HEK293 (cell line): Measurements from ENCODE around the gene MRPL43.
A peak's percentile ranks its signal among the peaks of the same experiment; 100 is the strongest.

ENCODE experiments used
- EGR2 ChIP-seq: fragments of 450-650 bp; formaldehyde crosslinking; IDR thresholded peaks from 2 replicates; pipeline ENCODE4 v1.5.1; 2016; ENCODE audit warnings: low read depth, missing biosample characterization, missing genetic modification characterization
- FEZF1 ChIP-seq: fragments of 450-650 bp; formaldehyde crosslinking; IDR thresholded peaks from 2 replicates; pipeline ENCODE4 v1.5.1; 2016; ENCODE audit warnings: missing biosample characterization, missing genetic modification characterization
- GLIS1 ChIP-seq: fragments of 450-650 bp; formaldehyde crosslinking; IDR thresholded peaks from 2 replicates; pipeline ENCODE4 v1.5.1; 2016; ENCODE audit warnings: missing biosample characterization, missing genetic modification characterization
- HOXC10 ChIP-seq: sonication (generic); formaldehyde crosslinking; IDR thresholded peaks from 2 replicates; pipeline ENCODE4 v1.8.1; 2023; ENCODE audit warnings: mild to moderate bottlenecking, missing genetic modification reagents
- KLF10 ChIP-seq: fragments of 450-650 bp; IDR thresholded peaks from 2 replicates; pipeline ENCODE4 v1.5.1; 2018; ENCODE audit warnings: missing biosample characterization, mild to moderate bottlenecking, missing genetic modification characterization
- KLF8 ChIP-seq: fragments of 450-650 bp; formaldehyde crosslinking; IDR thresholded peaks from 2 replicates; pipeline ENCODE4 v1.5.1; 2016; ENCODE audit warnings: missing biosample characterization, missing genetic modification characterization
- RBAK ChIP-seq: fragments of 450-650 bp; formaldehyde crosslinking; IDR thresholded peaks from 2 replicates; pipeline ENCODE4 v1.5.1; 2016; ENCODE audit warnings: missing biosample characterization, missing genetic modification characterization
- REPIN1 ChIP-seq: fragments of 450-650 bp; formaldehyde crosslinking; IDR thresholded peaks from 2 replicates; pipeline ENCODE4 v1.5.1; 2017; ENCODE audit warnings: missing biosample characterization, missing genetic modification characterization, low read depth
- TRIM28 ChIP-seq: IDR thresholded peaks from 2 replicates; pipeline ENCODE4 v1.6.1; 2011; ENCODE audit warnings: low read length, control low read depth, borderline replicate concordance
- ZBTB48 ChIP-seq: fragments of 450-650 bp; formaldehyde crosslinking; IDR thresholded peaks from 2 replicates; pipeline ENCODE4 v1.5.1; 2016; ENCODE audit warnings: missing biosample characterization, missing genetic modification characterization
- ZNF132 ChIP-seq: fragments of 450-650 bp; formaldehyde crosslinking; IDR thresholded peaks from 2 replicates; pipeline ENCODE4 v1.5.1; 2017; ENCODE audit warnings: missing biosample characterization, missing genetic modification characterization, borderline replicate concordance
- ZNF133 ChIP-seq: fragments of 450-650 bp; formaldehyde crosslinking; IDR thresholded peaks from 2 replicates; pipeline ENCODE4 v1.5.1; 2016; ENCODE audit warnings: missing biosample characterization, missing genetic modification characterization
- ZNF138 ChIP-seq: fragments of 450-650 bp; formaldehyde crosslinking; IDR thresholded peaks from 2 replicates; pipeline ENCODE4 v1.5.1; 2016; ENCODE audit warnings: missing biosample characterization, missing genetic modification characterization, borderline replicate concordance
- ZNF2 ChIP-seq: fragments of 450-650 bp; formaldehyde crosslinking; IDR thresholded peaks from 2 replicates; pipeline ENCODE4 v1.5.1; 2016; ENCODE audit warnings: missing biosample characterization, missing genetic modification characterization
- ZNF239 ChIP-seq: fragments of 450-650 bp; formaldehyde crosslinking; IDR thresholded peaks from 2 replicates; pipeline ENCODE4 v1.5.1; 2016; ENCODE audit warnings: missing biosample characterization, missing genetic modification characterization
- ZNF248 ChIP-seq: fragments of 450-650 bp; formaldehyde crosslinking; IDR thresholded peaks from 2 replicates; pipeline ENCODE4 v1.5.1; 2017; ENCODE audit warnings: missing biosample characterization, missing genetic modification characterization
- ZNF302 ChIP-seq: fragments of 450-650 bp; formaldehyde crosslinking; IDR thresholded peaks from 2 replicates; pipeline ENCODE4 v1.5.1; 2016; ENCODE audit warnings: missing biosample characterization, missing genetic modification characterization, low read depth
- ZNF555 ChIP-seq: fragments of 450-650 bp; formaldehyde crosslinking; conservative IDR thresholded peaks from 2 replicates; pipeline ENCODE4 v1.5.1; 2017; ENCODE audit warnings: missing biosample characterization, mild to moderate bottlenecking, missing genetic modification characterization, inconsistent platforms
- ZNF558 ChIP-seq: fragments of 450-650 bp; formaldehyde crosslinking; IDR thresholded peaks from 2 replicates; pipeline ENCODE4 v1.5.1; 2016; ENCODE audit warnings: missing biosample characterization, missing genetic modification characterization
- ZNF585B ChIP-seq: fragments of 450-650 bp; formaldehyde crosslinking; IDR thresholded peaks from 2 replicates; pipeline ENCODE4 v1.5.1; 2016; ENCODE audit warnings: missing biosample characterization, missing genetic modification characterization
- ZNF610 ChIP-seq: fragments of 450-650 bp; formaldehyde crosslinking; IDR thresholded peaks from 2 replicates; pipeline ENCODE4 v1.5.1; 2016; ENCODE audit warnings: missing biosample characterization, missing genetic modification characterization, borderline replicate concordance
- ZNF626 ChIP-seq: fragments of 450-650 bp; sonication (Bioruptor Pico); formaldehyde crosslinking; IDR thresholded peaks from 2 replicates; pipeline ENCODE4 v1.5.1; 2018; ENCODE audit warnings: missing biosample characterization, missing genetic modification characterization, inconsistent platforms
- ZNF629 ChIP-seq: fragments of 450-650 bp; formaldehyde crosslinking; IDR thresholded peaks from 2 replicates; pipeline ENCODE4 v1.5.1; 2017; ENCODE audit warnings: missing biosample characterization, missing genetic modification characterization
- ZNF654 ChIP-seq: fragments of 450-650 bp; formaldehyde crosslinking; IDR thresholded peaks from 2 replicates; pipeline ENCODE4 v1.5.1; 2016; ENCODE audit warnings: low read depth, missing biosample characterization, missing genetic modification characterization
- ZNF677 ChIP-seq: fragments of 450-650 bp; IDR thresholded peaks from 2 replicates; pipeline ENCODE4 v1.5.0; 2018; ENCODE audit warnings: missing biosample characterization, mild to moderate bottlenecking, missing genetic modification characterization, moderate library complexity
- TF ChIP-seq, protein P1 (sequence below): fragments of 450-650 bp; formaldehyde crosslinking; IDR thresholded peaks from 2 replicates; pipeline ENCODE4 v1.5.1; 2016; ENCODE audit warnings: missing biosample characterization, missing genetic modification characterization
- TF ChIP-seq, protein P2 (sequence below): fragments of 450-650 bp; formaldehyde crosslinking; IDR thresholded peaks from 2 replicates; pipeline ENCODE4 v1.5.1; 2016; ENCODE audit warnings: missing biosample characterization, missing genetic modification characterization
- TF ChIP-seq, protein P3 (sequence below): fragments of 450-650 bp; formaldehyde crosslinking; IDR thresholded peaks from 2 replicates; pipeline ENCODE4 v1.5.1; 2016; ENCODE audit warnings: missing biosample characterization, missing genetic modification characterization
- TF ChIP-seq, protein P4 (sequence below): fragments of 450-650 bp; formaldehyde crosslinking; IDR thresholded peaks from 2 replicates; pipeline ENCODE4 v1.5.1; 2016; ENCODE audit warnings: missing biosample characterization, missing genetic modification characterization
- TF ChIP-seq, protein P5 (sequence below): fragments of 450-650 bp; IDR thresholded peaks from 2 replicates; pipeline ENCODE4 v1.5.1; 2018; ENCODE audit warnings: missing biosample characterization, missing genetic modification characterization

MRPL43 gene

DNA sequence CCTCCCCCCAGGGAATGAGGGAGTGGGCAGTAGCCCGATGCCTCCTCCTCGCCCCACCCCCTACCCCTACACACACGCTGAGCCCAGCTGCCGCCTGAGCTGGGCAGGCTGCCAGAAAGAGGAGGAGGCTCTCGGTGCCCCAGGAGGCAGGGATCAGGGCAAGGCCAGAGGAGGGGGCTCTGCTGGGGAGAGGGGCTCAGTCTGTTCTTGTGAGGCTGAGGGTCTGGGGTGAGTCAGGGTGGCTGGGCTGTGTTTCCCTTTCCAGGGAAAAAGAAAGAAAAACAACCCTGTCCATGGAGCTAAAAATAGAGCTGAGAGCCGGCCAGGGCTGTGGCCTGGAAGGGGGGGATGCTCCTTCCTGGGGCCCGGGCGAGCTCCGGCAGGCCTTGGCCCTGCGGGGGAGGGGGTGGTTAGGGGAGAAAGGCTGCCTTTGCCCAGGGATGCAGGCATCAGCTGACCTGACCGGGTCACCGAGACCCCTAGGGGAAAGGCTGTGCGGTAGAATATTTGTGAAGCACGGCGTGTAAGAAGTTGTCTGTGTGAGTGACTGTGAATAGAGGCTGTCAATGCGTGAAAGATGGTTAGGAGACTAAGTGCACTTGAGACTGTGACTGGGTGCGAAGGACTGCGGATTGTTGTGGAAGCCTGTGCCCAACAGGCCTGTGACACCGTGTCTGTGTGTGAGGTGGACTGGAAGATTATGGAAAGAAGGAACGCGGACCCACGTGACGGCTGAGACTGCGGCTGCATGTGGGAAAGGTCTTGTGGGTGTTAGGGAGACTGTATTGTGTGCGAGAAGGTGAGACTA, 11.1 kb upstream of the MRPL43 start (continued):
- no peak for TF ChIP-seq REPIN1 (tag by site-specific recombination)
- TF ChIP-seq HOXC10, result no peak
- no peak for TF ChIP-seq ZNF239 (tag by site-specific recombination)
- no peak for TF ChIP-seq ZNF558 (tag by site-specific recombination)
- no peak for TF ChIP-seq ZNF132 (tag by site-specific recombination)
- TF ChIP-seq ZNF585B (tag by site-specific recombination), result no peak
- no peak for TF ChIP-seq ZNF248 (tag by site-specific recombination)
- no peak for TF ChIP-seq RBAK (tag by site-specific recombination)
- TF ChIP-seq, protein P1, sequence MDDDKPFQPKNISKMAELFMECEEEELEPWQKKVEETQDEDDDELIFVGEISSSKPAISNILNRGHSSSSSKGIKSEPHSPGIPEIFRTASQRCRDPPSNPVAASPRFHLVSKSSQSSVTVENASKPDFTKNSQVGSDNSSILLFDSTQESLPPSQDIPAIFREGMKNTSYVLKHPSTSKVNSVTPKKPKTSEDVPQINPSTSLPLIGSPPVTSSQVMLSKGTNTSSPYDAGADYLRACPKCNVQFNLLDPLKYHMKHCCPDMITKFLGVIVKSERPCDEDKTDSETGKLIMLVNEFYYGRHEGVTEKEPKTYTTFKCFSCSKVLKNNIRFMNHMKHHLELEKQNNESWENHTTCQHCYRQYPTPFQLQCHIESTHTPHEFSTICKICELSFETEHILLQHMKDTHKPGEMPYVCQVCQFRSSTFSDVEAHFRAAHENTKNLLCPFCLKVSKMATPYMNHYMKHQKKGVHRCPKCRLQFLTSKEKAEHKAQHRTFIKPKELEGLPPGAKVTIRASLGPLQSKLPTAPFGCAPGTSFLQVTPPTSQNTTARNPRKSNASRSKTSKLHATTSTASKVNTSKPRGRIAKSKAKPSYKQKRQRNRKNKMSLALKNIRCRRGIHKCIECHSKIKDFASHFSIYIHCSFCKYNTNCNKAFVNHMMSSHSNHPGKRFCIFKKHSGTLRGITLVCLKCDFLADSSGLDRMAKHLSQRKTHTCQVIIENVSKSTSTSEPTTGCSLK, result no peak
- TF ChIP-seq, protein P2, sequence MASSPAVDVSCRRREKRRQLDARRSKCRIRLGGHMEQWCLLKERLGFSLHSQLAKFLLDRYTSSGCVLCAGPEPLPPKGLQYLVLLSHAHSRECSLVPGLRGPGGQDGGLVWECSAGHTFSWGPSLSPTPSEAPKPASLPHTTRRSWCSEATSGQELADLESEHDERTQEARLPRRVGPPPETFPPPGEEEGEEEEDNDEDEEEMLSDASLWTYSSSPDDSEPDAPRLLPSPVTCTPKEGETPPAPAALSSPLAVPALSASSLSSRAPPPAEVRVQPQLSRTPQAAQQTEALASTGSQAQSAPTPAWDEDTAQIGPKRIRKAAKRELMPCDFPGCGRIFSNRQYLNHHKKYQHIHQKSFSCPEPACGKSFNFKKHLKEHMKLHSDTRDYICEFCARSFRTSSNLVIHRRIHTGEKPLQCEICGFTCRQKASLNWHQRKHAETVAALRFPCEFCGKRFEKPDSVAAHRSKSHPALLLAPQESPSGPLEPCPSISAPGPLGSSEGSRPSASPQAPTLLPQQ (tag by site-specific recombination), result no peak
- TF ChIP-seq ZNF629 (tag by site-specific recombination), result no peak
- TF ChIP-seq KLF10 (tag by site-specific recombination), result peak; percentile 84
- no peak for TF ChIP-seq ZNF626 (tag by site-specific recombination)
- TF ChIP-seq ZNF555, result no peak
- TF ChIP-seq ZNF138 (tag by site-specific recombination), result no peak
- no peak for TF ChIP-seq ZNF677 (tag by site-specific recombination)
- no peak for TF ChIP-seq ZNF654
- TF ChIP-seq GLIS1 (tag by site-specific recombination), result peak; percentile 90
- TF ChIP-seq, protein P3, sequence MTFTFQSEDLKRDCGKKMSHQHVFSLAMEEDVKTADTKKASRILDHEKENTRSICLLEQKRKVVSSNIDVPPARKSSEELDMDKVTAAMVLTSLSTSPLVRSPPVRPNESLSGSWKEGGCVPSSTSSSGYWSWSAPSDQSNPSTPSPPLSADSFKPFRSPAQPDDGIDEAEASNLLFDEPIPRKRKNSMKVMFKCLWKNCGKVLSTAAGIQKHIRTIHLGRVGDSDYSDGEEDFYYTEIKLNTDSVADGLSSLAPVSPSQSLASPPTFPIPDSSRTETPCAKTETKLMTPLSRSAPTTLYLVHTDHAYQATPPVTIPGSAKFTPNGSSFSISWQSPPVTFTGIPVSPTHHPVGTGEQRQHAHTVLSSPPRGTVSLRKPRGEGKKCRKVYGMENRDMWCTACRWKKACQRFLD (tag by site-specific recombination), result no peak
- no peak for TF ChIP-seq ZNF133 (tag by site-specific recombination)
- 0 out of 2 replicates have a peak, but pooled peaks have one; percentile 24 for TF ChIP-seq ZNF610
- TF ChIP-seq TRIM28, result 0 out of 2 replicates have a peak, but pooled peaks have one; percentile 11
- TF ChIP-seq EGR2 (tag by site-specific recombination), result peak; percentile 94
- peak; percentile 85; the same call in 1 of the 2 replicates for TF ChIP-seq ZBTB48 (tag by site-specific recombination)
- TF ChIP-seq ZNF302 (tag by site-specific recombination), result no peak
- no peak; the same call in 1 of the 2 replicates for TF ChIP-seq ZNF2 (tag by site-specific recombination)
- TF ChIP-seq KLF8 (tag by site-specific recombination), result no peak; the same call in 1 of the 2 replicates
- TF ChIP-seq, protein P4, sequence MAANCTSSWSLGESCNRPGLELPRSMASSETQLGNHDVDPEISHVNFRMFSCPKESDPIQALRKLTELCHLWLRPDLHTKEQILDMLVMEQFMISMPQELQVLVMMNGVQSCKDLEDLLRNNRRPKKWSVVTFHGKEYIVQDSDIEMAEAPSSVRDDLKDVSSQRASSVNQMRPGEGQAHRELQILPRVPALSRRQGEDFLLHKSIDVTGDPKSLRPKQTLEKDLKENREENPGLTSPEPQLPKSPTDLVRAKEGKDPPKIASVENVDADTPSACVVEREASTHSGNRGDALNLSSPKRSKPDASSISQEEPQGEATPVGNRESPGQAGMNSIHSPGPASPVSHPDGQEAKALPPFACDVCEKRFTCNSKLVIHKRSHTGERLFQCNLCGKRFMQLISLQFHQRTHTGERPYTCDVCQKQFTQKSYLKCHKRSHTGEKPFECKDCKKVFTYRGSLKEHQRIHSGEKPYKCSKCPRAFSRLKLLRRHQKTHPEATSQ, result 0 out of 2 replicates have a peak, but pooled peaks have one; percentile 28
- TF ChIP-seq, protein P5, sequence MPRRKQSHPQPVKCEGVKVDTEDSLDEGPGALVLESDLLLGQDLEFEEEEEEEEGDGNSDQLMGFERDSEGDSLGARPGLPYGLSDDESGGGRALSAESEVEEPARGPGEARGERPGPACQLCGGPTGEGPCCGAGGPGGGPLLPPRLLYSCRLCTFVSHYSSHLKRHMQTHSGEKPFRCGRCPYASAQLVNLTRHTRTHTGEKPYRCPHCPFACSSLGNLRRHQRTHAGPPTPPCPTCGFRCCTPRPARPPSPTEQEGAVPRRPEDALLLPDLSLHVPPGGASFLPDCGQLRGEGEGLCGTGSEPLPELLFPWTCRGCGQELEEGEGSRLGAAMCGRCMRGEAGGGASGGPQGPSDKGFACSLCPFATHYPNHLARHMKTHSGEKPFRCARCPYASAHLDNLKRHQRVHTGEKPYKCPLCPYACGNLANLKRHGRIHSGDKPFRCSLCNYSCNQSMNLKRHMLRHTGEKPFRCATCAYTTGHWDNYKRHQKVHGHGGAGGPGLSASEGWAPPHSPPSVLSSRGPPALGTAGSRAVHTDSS (tag by site-specific recombination), result no peak
- TF ChIP-seq FEZF1 (tag by site-specific recombination), result no peak
